Raji (cell line): ENCODE data around the gene BRWD1.

Experiments used
- POLR2A ChIP-seq: IDR thresholded peaks from 2 replicates; pipeline ENCODE4 v1.6.1; 2011; ENCODE audit warnings: low read depth, low read length, control low read depth; ENCODE audit not compliant: insufficient read depth

Gene BRWD1

DNA sequence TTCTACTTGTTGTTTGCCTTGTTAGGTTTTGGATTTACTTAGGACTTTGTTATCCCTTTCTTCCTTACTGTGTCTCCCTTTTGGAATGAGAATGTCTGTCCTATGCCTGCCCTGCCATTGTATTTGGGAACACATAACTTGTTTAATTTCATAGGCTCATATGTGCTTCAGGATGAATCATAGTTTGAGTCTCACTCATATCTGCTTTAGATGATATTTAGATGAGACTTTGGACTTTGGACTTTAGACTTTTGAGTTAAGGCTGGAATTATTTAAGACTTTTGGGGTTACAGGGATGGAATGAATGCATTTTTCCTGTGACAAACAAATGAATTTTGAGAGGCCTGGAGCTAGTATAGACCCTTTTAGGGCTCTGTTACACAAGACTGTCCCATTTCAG lies 163.6 kb downstream of the BRWD1 start:
- TF ChIP-seq POLR2A = no peak

DNA sequence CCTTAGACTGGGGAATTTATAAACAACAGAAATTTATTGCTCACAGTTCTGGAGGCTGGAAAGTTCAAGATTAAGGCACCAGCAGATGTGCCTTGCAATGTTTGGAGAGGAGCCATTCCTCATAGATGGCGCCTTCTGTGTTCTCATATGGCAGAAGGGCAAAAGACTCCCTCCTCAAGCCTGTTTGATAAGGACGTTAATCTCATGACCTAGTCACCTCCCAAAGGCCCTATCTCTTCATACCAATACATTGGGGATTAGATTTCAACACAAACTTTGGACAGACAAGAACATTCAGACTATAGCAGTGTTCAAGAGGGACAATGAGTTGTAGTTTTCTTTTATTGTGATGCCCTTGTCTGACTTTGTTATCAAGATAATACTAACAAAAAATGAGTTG lies 164.5 kb downstream of the BRWD1 start:
- TF ChIP-seq POLR2A = no peak

DNA sequence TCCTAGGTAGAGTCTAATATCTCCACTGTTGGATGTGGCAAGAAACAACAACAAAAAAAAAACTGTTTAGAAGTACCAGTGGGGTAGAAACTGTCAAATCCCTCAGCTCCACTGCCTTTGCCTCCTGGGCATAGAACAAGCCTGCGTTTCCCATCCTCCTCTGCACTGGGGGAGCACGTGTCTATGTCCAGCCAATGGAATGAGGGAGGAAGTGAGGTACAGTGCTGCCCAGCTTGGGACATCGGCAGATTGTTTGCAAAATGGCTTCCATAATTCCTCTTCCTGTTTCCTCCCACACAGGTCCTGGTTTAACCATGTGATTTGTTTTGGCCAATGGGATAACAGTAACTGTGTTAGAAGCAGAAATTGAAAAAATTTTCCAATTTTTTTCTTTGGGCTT lies 169.2 kb downstream of the BRWD1 start:
- TF ChIP-seq POLR2A = no peak

DNA sequence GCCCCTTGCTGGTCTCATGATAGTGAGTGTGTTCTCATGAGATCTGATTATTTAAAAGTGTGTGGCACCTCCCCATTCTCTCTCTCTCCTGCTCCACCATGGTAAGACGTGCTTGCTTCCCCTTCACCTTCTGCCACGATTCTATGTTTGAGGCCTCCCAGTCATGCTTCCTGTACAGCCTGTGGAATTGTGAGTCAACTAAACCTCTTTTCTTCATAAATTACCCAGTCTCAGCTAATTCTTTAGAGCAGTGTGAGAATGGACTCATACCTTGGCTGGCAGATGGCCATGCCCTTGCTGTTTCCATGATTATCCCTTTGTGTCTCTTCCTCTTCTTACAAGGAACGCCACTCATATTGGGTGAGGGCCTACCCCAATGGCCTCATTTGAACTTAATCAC lies 170.5 kb downstream of the BRWD1 start:
- no peak for TF ChIP-seq POLR2A

DNA sequence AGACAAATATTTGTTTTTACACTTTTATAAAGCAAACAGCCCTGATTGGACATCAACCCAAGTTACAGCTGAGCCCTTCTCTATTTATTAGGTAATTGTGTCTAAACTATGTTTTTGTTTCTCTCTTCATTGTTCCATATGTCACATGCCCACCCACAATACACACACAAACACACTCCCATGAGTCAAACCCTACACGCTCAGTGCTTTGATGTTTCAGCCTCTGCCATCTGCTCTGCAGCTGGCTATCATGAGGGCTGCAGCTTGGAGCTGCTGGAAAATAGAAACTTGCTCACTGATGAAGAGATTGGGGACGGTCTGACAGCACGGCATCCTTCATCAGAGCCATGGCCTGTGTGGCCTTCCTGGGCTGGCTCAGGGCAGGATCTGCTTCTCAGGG lies 171.9 kb downstream of the BRWD1 start:
- no peak for TF ChIP-seq POLR2A

DNA sequence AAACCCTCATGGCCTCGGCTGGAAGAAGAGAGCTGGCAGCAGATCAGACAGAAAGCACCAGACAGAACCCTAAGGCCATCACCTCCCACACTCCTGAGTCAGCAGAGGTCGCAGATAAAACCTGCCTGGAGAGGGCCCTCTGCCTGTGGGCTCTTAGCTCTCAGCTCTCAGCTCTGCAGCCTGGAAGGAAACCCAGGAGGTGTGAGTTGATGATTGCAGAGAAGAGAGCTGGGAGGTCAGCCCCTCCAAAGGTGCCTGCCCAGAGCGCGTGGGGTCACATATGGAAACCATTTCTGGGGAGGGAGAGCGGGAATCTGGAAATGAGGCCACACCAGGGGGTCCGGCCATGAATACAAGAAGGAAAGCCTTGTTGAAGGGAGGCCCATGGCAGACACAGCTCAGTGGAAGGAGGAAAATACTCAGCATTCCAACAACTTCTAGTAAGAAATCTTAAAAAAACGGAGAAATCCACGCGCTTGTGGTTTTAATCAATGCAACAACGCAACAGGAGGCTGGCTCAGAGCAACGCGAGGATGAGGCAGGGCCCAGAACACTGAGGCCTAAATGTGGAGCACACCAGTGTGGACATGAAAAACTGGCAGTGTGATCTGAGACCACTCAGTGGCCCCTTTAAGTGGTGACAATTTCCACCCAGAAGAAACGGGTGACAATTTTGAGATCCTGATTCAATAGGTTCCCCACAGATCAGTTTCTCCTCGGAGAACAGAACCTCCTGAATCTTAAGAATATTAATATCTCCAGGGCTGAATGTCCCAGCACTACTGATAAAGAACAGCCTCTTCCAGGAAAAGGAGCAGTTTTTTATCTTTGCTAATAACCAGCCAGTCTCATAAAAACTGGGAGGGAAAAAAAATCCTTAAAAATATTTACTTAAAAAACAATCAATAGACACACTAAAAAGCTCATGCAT lies 175.9 kb downstream of the BRWD1 start:
- TF ChIP-seq POLR2A = no peak

DNA sequence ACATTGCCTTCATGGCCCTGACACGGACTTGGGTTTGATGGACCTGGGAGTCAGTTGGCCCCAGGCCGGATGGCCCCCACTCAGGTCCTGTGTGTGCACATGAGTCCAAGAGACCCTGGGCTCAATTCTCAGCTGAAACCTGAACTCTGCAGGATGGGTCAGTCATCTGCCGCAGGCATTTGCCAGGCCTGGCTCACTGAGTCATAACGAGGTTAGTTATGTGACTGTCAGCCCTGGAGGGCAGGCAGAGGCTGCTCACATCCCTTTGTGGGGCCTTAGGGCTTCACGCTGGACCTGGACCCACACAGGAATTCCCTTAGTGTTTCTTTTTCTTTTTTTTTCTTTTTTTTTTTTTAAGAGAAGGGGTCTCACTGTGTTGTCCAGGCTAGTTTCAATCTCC lies 176.7 kb downstream of the BRWD1 start:
- no peak for TF ChIP-seq POLR2A

DNA sequence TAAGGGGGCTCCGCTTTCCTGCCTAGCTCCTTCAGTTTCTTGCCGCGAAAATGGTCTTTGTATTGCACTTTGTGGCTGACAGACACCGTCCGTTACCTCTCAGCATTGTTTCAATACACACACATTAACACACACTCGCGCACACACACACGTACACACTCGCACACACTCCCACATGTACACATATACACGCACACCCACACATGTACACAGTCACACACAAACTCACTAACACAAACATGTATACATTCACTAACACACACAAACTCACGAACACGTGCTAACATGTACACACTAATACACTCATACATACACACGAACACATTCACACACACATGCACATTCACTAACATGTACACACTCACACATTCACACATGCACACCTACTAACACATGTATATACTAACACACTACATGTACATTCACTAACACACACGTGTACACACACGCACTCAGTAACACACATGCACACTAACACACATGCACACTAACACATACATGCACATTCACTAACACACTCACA lies 179.1 kb downstream of the BRWD1 start:
- no peak for TF ChIP-seq POLR2A
